Measurements from ENCODE around the gene FARP1. TPM values are rescaled to one million over a fixed set of nuclear protein-coding genes. Genes with fewer than 3 reads are reported as not detected.

FARP1 gene
- polyA plus RNA-seq, 4 donors = 0.89 to 23.4 (median 6.2) TPM

- DNase-seq (no peak), FAIRE-seq (no peak)
- Histone ChIP-seq H3K27ac (ENCODE audit: low read depth in 1 of 3, low read length in 2 of 3) (no peak overlapping the region), H3K27me3 (ENCODE audit: control insufficient read depth in 3 of 3, insufficient read depth in 3 of 3, low read length in 3 of 3) (no peaks in the 10 kb centered on the region), H3K36me3 (ENCODE audit: control insufficient read depth in 3 of 3, insufficient read depth in 2 of 3, low read depth in 1 of 3, low read length in 3 of 3) (peaks cover 17 to 88% (median 35%) of the 10 kb centered on the region in 3 donors), H3K9me3 (ENCODE audit: control insufficient read depth in 2 of 2, insufficient read depth in 1 of 2, low read depth in 1 of 2, low read length in 1 of 2) (no peaks in the 10 kb centered on the region), H3K4me1 (ENCODE audit: control insufficient read depth in 3 of 3, insufficient read depth in 2 of 3, low read depth in 1 of 3, low read length in 2 of 3) (no peaks in the 10 kb centered on the region), H3K4me3 (ENCODE audit: low read depth in 1 of 3, low read length in 3 of 3) (no peak overlapping the region)
- 88 to 95% (median 93%) methylated on average over 13 of the region's 13 CpGs for WGBS, 3 donors
Observed at GRCh38 chr13:98459721-98460370, 317.0 kb downstream of the FARP1 start.

- Histone ChIP-seq H3K4me3 (ENCODE audit: low read depth in 1 of 3, low read length in 3 of 3) (no peak overlapping the region), H3K9me3 (ENCODE audit: control insufficient read depth in 2 of 2, insufficient read depth in 1 of 2, low read depth in 1 of 2, low read length in 1 of 2) (no peaks in the 10 kb centered on the region), H3K27me3 (ENCODE audit: control insufficient read depth in 3 of 3, insufficient read depth in 3 of 3, low read length in 3 of 3) (no peaks in the 10 kb centered on the region), H3K4me1 (ENCODE audit: control insufficient read depth in 3 of 3, insufficient read depth in 2 of 3, low read depth in 1 of 3, low read length in 2 of 3) (no peaks in the 10 kb centered on the region), H3K27ac (ENCODE audit: low read depth in 1 of 3, low read length in 2 of 3) (no peak overlapping the region), H3K36me3 (ENCODE audit: control insufficient read depth in 3 of 3, insufficient read depth in 2 of 3, low read depth in 1 of 3, low read length in 3 of 3) (peaks cover 17 to 88% (median 39%) of the 10 kb centered on the region in 3 donors)
- DNase-seq (no peak), FAIRE-seq (no peak)
- WGBS, 3 donors = 82 to 86% (median 83%) methylated on average over 13 of the region's 13 CpGs
Observed at GRCh38 chr13:98460516-98460915, 317.6 kb downstream of the FARP1 start.

- DNase-seq (no peak), FAIRE-seq (no peak)
- Histone ChIP-seq H3K27me3 (ENCODE audit: control insufficient read depth in 3 of 3, insufficient read depth in 3 of 3, low read length in 3 of 3) (no peaks in the 10 kb centered on the region), H3K9me3 (ENCODE audit: control insufficient read depth in 2 of 2, insufficient read depth in 1 of 2, low read depth in 1 of 2, low read length in 1 of 2) (no peaks in the 10 kb centered on the region), H3K4me1 (ENCODE audit: control insufficient read depth in 3 of 3, insufficient read depth in 2 of 3, low read depth in 1 of 3, low read length in 2 of 3) (no peaks in the 10 kb centered on the region), H3K4me3 (ENCODE audit: low read depth in 1 of 3, low read length in 3 of 3) (no peak overlapping the region), H3K27ac (ENCODE audit: low read depth in 1 of 3, low read length in 2 of 3) (no peak overlapping the region), H3K36me3 (ENCODE audit: control insufficient read depth in 3 of 3, insufficient read depth in 2 of 3, low read depth in 1 of 3, low read length in 3 of 3) (peaks cover 17 to 85% (median 41%) of the 10 kb centered on the region in 3 donors)
- WGBS, 3 donors = 89 to 93% (median 92%) methylated on average over 16 of the region's 16 CpGs
Observed at GRCh38 chr13:98461486-98462240, 318.8 kb downstream of the FARP1 start.

DNA sequence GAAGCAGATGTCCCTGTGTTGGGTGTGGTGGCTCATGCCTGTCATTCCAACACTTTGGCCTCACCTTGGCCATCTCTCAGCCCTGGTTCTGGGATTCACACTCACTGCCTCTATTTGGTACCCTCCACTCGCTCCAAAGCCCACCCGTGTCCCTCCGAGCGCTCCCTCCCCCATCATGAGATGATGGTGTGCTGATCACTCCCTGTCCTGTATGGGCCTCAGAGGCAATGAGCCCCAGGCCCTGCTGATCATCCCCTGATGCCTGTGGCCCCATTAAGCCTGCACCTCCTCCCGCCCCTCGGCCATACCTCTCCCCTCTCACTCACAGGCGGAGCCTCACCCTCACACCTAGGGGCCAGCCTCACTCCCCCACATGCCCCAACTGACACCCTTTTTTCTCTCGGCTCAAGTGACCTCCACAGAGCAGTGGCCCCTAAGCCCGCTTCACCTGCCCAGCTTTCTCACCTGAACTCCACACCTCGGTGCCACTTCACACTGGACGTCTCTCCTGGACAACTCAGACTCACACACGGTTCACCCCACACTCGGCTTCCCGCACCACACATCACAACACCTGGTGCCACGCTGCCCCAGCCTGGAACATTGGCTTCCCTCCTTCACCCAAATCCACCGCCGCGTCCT, 319.5 kb downstream of the FARP1 start:
- WGBS, 3 donors = 95 to 96% (median 95%) methylated on average over 18 of the region's 18 CpGs
- FAIRE-seq = no peak

DNA sequence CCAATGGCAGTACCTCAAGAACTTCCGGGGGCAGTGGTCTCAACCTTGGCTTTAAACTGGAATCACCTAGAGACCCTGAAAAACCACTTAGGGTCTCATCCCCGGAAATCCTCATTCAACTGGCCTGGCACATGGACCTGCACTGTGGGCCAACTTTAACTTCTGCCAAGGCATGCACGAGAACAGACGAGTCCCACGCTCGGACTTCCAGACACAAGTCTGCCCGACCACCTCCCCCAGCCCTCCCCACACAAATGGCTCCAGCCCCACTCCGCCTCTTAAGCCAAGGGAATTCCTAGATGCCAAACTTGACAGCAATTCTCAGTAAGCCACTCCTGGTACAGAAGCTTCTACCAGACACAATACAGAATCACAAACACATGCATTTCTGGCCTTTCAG, 320.1 kb downstream of the FARP1 start:
- no peak for FAIRE-seq
- Histone ChIP-seq H3K4me1 (ENCODE audit: control insufficient read depth in 3 of 3, insufficient read depth in 2 of 3, low read depth in 1 of 3, low read length in 2 of 3) (peaks cover 0 to 7% (median 0%) of the 10 kb centered on the region in 3 donors), H3K4me3 (ENCODE audit: low read depth in 1 of 3, low read length in 3 of 3) (no peak overlapping the region), H3K27ac (ENCODE audit: low read depth in 1 of 3, low read length in 2 of 3) (no peak overlapping the region), H3K9me3 (ENCODE audit: control insufficient read depth in 2 of 2, insufficient read depth in 1 of 2, low read depth in 1 of 2, low read length in 1 of 2) (no peaks in the 10 kb centered on the region), H3K27me3 (ENCODE audit: control insufficient read depth in 3 of 3, insufficient read depth in 3 of 3, low read length in 3 of 3) (no peaks in the 10 kb centered on the region), H3K36me3 (ENCODE audit: control insufficient read depth in 3 of 3, insufficient read depth in 2 of 3, low read depth in 1 of 3, low read length in 3 of 3) (peaks cover 17 to 84% (median 35%) of the 10 kb centered on the region in 3 donors)
- 88 to 96% (median 95%) methylated on average over 8 of the region's 8 CpGs for WGBS, 3 donors
- DNase-seq = no peak

More for the DNA sequence above, 319.5 kb downstream of the FARP1 start:
- DNase-seq = no peak
- no peak overlapping the region for H3K27ac ChIP-seq (ENCODE audit: low read depth in 1 of 3, low read length in 2 of 3)
- H3K9me3 ChIP-seq (ENCODE audit: control insufficient read depth in 2 of 2, insufficient read depth in 1 of 2, low read depth in 1 of 2, low read length in 1 of 2) = no peaks in the 10 kb centered on the region
- H3K36me3 ChIP-seq (ENCODE audit: control insufficient read depth in 3 of 3, insufficient read depth in 2 of 3, low read depth in 1 of 3, low read length in 3 of 3) = peaks cover 17 to 82% (median 36%) of the 10 kb centered on the region in 3 donors
- no peaks in the 10 kb centered on the region for H3K27me3 ChIP-seq (ENCODE audit: control insufficient read depth in 3 of 3, insufficient read depth in 3 of 3, low read length in 3 of 3)
- peaks cover 0 to 3% (median 0%) of the 10 kb centered on the region in 3 donors for H3K4me1 ChIP-seq (ENCODE audit: control insufficient read depth in 3 of 3, insufficient read depth in 2 of 3, low read depth in 1 of 3, low read length in 2 of 3)
- no peak overlapping the region for H3K4me3 ChIP-seq (ENCODE audit: low read depth in 1 of 3, low read length in 3 of 3)

DNA sequence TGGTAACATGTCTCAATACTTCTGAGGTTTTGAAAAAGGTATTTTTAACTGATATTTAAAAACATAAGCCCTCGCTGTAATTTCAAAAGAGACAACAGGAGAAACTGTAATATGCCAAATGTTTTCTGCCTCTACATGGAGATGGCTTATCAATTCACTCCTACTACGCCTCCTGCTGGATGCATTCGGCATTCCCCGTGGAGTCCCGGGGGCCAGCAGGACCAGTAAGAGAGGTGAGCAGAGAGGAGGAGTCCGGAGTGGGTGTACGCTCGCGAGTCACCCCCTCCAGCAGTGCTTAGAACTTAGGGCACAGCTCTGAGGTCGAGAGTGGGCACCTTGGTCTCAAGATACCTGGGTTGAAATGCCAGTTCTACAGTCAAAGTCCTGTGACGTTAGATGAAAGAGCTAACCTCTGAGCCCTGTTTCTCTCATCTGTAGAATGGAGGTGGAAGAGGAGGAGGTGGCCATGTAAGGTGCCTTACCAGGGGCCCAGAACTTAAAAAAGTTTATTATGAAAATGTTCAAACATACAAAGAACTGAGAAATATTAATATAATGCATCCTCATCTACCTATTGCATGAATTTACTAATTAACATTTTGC, 323.8 kb downstream of the FARP1 start:
- DNase-seq (no peak), FAIRE-seq (no peak)
- whole genome bisulfite sequencing, 3 donors = 67 to 79% (median 68%) methylated on average over 11 of the region's 11 CpGs
- Histone ChIP-seq H3K4me1 (ENCODE audit: control insufficient read depth in 3 of 3, insufficient read depth in 2 of 3, low read depth in 1 of 3, low read length in 2 of 3) (peaks cover 0 to 9% (median 0%) of the 10 kb centered on the region in 3 donors), H3K4me3 (ENCODE audit: low read depth in 1 of 3, low read length in 3 of 3) (no peak overlapping the region), H3K9me3 (ENCODE audit: control insufficient read depth in 2 of 2, insufficient read depth in 1 of 2, low read depth in 1 of 2, low read length in 1 of 2) (no peaks in the 10 kb centered on the region), H3K27ac (ENCODE audit: low read depth in 1 of 3, low read length in 2 of 3) (no peak overlapping the region), H3K36me3 (ENCODE audit: control insufficient read depth in 3 of 3, insufficient read depth in 2 of 3, low read depth in 1 of 3, low read length in 3 of 3) (peaks cover 14 to 77% (median 27%) of the 10 kb centered on the region in 3 donors), H3K27me3 (ENCODE audit: control insufficient read depth in 3 of 3, insufficient read depth in 3 of 3, low read length in 3 of 3) (no peaks in the 10 kb centered on the region)

GRCh38 chr13:98467263-98467985, 324.5 kb downstream of the FARP1 start:
- FAIRE-seq (no peak), DNase-seq (peak; percentile 52 to 76)
- Histone ChIP-seq H3K27ac (ENCODE audit: low read depth in 1 of 3, low read length in 2 of 3) (peak overlapping the region in 1 of 3 donors; percentile 37), H3K4me1 (ENCODE audit: control insufficient read depth in 3 of 3, insufficient read depth in 2 of 3, low read depth in 1 of 3, low read length in 2 of 3) (peaks cover 0 to 16% (median 0%) of the 10 kb centered on the region in 3 donors), H3K27me3 (ENCODE audit: control insufficient read depth in 3 of 3, insufficient read depth in 3 of 3, low read length in 3 of 3) (no peaks in the 10 kb centered on the region), H3K4me3 (ENCODE audit: low read depth in 1 of 3, low read length in 3 of 3) (no peak overlapping the region), H3K36me3 (ENCODE audit: control insufficient read depth in 3 of 3, insufficient read depth in 2 of 3, low read depth in 1 of 3, low read length in 3 of 3) (peaks cover 12 to 76% (median 26%) of the 10 kb centered on the region in 3 donors), H3K9me3 (ENCODE audit: control insufficient read depth in 2 of 2, insufficient read depth in 1 of 2, low read depth in 1 of 2, low read length in 1 of 2) (no peaks in the 10 kb centered on the region)
- WGBS, 3 donors = 45 to 71% (median 58%) methylated on average over 13 of the region's 13 CpGs
